GM18502 (cell line): ENCODE measurements around the gene USP47.

Source experiments
- ATAC-seq: cut with Tn5 transposase; IDR thresholded peaks from one replicate; pipeline ENCODE4 v1.9.1; 2021; ENCODE audit warnings: mild to moderate bottlenecking; ENCODE audit not compliant: unreplicated experiment, poor library complexity

Gene USP47

GRCh38 chr11:11976481-11977127, 134.8 kb downstream of the USP47 start:
- ATAC-seq = no peak

DNA sequence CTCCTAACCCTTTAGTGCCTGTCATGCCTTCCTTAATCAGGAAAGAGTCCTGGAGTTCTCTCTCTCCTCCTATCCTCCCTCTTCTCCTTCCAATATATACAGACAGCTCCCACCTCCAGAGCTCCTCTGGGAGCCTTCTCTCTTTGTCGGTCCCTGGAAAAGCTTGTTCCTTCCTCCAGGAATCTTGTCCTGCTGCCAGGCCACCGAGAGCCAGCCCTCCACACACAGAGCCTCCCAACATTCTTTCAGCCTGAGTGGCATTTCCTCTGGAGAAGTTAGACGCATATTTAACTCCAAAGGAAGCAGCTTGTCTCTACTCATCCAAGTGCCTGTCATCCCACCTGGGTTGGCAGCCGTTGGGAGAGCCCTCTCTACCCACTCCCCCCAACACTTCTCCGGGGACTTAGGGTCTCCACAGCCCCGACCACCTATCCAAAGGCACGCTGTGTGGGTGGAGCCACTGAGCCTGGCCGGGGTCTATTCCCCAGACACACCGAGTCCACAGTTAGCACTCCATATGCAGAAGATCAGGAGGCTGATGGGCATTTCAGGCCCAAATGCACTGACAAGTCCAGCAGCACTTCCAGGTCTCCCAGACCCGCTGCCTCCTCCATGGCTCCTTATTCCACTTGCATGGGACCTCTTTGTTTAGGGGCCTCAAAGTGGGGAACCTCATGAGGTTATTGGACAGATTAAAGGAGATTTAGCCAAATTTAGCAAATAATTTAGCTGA, 135.6 kb downstream of the USP47 start:
- ATAC-seq = no peak

DNA sequence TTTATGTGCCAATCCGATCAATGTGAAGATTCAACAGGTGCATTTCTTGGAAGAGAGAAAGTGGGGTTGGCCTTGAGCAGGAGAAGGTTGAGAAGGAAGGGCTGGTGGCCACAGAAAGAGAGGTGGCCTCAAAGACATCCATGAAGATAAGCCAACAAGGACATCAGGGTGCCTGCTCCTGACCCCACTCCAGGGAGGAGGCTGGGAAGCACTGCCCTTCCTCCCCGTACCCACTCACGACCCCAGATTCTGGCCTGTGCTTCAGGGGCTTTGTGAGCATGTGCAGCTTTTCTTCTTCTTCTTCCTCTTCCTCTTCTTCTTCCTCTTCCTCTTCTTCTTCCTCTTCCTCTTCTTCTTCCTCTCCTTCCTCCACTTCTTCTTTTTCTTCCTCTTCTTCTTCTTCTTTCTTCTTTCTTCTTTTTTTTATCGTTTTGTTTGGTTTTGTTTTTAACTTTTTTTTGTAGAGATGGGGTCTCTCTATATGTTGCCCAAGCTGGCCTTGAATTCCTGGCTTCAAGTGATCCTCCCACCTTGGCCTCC, 136.4 kb downstream of the USP47 start:
- ATAC-seq = no peak

- ATAC-seq = no peak
These were observed 137.2 kb downstream of the USP47 start for GRCh38 chr11:11978792-11979487.

- no peak for ATAC-seq
These were observed 137.8 kb downstream of the USP47 start for GRCh38 chr11:11979488-11980117.

DNA sequence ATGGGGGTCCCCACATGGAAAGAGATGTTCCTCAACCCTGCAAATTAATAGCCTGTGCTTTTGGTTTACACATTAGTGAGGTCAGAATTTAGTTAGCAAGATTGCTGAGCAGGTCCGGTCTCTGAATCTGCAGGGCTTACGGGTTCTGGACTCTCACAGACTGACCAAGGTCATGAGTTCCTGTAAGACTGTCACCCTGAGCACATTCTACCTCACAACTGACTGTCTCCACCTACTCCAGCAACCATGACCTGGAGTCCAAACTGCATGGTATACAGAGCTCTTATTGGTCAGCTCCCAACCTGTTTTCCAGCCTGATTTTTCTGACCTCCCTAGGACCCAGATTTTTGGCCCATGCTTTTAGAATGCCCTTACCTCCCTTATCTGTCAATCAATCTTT, 138.4 kb downstream of the USP47 start:
- no peak for ATAC-seq

GRCh38 chr11:11980841-11981308, 139.1 kb downstream of the USP47 start:
- no peak for ATAC-seq

DNA sequence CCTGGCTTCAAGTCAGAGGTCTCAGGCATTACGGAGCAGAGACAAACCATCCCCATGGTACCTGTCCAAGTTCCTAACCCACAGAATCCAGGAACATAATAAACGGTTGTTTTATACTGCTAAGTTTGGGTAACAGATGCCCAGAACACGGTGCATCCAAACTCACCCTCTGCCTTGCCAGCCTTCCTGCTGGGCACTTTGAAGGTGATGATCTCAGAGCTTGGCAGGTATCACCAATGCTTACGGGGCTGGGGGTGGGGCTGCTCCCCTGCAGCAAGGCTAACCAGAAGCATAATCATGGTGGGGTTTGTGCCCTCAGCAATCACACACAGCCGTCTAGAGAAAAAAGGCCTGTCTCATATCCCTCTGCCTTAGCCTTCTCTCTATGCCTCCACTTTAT, 139.6 kb downstream of the USP47 start:
- ATAC-seq = no peak

DNA sequence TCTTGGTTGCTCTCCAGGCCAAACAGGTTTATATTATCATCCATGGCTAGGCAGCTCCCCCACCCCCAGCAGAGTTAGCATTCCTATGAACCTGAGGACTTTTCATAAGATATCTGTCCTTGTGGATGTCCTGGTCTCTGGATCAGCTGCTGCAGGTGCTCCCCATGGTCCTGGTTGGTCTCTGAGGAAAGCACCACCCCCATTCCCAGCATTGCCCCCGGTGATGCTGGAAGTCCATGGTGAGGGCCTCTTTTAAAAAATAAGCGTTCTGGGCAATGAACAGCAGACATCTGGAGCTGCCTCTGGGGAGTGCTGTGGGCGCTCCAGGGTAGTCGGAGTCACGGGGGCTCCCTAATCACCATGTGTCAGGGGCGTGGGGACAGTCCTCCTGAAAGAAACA, 140.1 kb downstream of the USP47 start:
- no peak for ATAC-seq

DNA sequence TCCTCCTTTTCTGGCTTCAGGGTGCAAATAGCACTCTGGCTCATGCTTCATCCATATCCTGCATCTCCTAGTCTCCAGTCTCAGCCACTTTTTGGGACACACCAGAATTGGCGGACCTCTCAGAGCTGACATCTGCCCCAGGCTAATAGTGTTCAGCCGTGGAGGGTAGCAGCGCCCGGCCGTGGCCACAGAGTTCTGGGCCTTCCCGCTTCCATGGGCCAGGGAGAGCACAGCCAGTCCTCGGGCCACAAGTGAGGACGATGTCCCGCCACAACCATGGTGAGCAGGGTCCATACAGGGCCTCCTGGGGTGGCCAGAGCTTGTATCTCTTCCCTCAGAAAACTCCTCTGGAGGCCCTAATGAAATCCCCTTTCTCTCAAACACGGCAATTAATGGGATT, 140.7 kb downstream of the USP47 start:
- ATAC-seq = no peak

DNA sequence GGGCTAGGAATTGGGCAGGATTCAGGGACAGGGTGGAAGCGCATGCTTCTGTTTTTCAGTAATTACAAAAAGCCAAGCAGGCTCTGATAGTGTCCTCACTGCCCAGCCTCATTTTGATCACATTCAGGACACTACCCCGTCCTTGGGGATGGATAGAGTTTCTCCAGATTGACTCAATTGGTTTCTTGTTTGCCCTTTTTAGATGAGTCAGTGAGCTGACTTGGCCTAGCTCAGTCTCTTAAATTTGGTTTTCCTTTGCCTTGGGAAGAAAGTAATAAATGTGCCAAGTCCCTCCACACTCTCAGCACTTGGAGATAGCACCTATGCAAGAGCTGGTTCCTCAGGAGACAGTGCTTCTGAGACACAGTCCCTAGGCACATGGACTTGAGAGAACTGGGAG, 141.2 kb downstream of the USP47 start:
- ATAC-seq = no peak

- ATAC-seq = no peak
These were observed 141.7 kb downstream of the USP47 start for GRCh38 chr11:11983427-11983826.

- ATAC-seq = no peak
These were observed 142.8 kb downstream of the USP47 start for GRCh38 chr11:11984563-11984962.

DNA sequence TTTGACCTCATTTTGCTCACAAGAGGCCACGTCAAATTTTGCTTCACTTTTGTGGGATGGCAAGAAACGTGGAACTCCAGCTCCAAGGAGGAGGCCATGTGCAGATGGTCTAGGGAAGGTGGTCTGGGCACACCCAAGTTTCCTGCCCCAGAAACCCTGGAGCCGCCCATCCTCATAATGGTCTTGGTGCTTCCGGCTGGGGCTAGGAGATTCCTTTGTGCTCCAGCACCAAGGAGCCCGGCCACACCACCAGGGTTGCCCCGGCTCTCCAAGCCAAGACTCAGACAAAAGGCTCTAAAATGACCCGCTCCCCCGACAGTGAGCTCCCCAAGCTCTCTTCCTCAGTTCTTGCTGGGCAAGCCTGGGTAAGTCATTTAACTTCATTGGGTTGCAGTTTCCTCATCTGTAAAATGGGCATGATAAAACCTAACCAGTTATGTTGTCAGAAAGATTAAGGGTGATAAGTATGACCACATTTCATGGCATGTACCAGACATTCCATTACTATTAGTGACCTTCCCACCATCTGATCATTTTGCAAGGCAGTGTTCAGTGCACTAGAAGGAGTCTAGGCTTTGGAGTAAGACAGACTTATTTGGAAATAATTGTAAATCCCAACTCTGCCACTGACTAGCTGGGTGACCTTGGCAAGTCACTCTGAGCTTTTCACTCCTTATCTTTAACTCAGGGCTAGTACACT, 143.4 kb downstream of the USP47 start:
- ATAC-seq = no peak

DNA sequence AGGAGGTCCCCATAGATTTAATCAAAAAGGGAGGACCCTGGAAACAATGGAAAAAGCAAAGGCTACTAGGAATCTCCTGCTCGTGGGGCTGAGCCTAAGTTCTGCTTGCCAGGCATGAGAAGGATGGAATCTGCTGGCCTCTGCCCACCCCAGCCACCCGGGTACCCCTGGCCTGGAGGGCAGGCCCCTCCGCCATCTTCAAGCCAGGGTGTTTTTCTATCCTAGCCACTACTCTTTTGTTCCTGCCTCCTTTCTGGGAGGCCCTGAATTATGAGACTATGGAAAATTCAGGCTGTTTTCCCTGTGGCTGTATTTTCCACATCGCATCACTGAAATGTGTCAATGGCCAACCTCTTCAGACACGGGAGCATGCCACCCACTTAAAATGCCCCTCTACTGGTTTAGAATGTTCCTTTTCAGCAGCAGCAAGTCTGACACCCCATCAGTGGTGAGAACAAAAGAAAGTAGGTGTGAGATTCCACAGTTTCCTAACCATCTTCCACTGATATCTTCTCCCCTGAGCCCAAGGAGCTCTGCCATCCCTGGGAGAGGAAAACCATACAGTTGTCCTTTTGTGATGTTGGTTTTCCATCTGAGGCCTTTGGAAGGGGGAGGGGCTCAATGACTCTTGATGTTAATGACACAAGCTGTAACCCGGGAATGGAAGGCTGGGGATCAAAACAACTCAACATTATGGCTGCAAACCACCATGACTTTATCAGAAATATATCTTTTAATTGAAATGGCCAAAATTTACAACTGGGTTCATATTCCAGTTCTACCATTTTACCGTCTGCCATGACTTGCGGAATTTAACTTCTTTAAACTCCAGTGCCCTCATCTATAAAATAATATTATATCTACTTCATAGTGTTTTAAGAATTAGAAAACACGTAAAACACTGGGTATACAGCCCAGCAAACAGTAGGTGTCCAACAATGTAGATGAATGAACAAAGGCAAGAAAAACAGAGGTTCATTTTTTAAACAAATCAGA, 144.5 kb downstream of the USP47 start:
- no peak for ATAC-seq

DNA sequence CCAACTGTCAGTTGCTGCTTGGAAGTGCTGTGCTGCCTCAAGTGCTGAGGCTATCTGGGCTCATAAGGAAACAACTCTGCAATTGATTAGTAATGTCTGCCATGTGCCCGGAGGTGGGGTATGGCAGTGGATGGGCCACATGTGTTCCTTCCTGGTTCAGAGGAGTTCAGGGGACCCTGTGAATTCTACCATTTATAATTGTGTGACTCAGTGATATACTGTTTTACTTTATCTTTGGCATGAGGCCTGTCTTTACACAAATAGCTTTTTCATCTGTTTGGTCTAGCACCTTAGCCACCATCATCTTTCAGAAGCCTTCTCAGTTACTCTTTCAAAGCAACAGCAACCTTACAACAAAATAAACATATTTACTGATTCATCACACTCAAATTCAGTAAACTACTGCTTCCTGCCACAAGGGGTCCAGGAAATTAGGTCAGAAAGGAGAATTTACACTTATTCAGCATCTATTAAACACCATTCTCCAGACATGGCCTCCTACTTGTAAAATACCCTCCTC, 145.8 kb downstream of the USP47 start:
- ATAC-seq = no peak

- ATAC-seq = no peak
These were observed 146.4 kb downstream of the USP47 start for GRCh38 chr11:11988099-11988651.

- no peak for ATAC-seq
These were observed 147.0 kb downstream of the USP47 start for GRCh38 chr11:11988681-11989261.
